MCF 10A (cell line): ENCODE results near the gene SGPP2. TPM values are rescaled to one million over a fixed set of nuclear protein-coding genes. Genes with fewer than 3 reads are reported as not detected.

ENCODE experiments used
- BruUV-seq: library from RNA; stranded (reverse); fragments of 400-500 nt; replicated peaks from 2 replicates; lab custom pipeline; 2021; lab: Mats Ljungman, UMichigan
- CTCF ChIA-PET: fragments of 300-600 bp; sonication (Branson Sonifier 250); formaldehyde crosslinking; extraction: SDS; loops from one replicate; lab custom pipeline; 2021; ENCODE audit warnings: antibody characterized with exemption, inconsistent platforms; lab: Yijun Ruan, JAX
- POLR2A ChIA-PET: fragments of 300-600, 350-650 bp; sonication (Branson Sonifier 250); formaldehyde crosslinking; extraction: SDS; loops from one replicate; lab custom pipeline; 2020; ENCODE audit warnings: antibody characterized with exemption, inconsistent platforms; lab: Yijun Ruan, JAX
- DNase-seq: peaks from one replicate; pipeline ENCODE4 v3.0.0-alpha.2; 2018; ENCODE audit not compliant: unreplicated experiment
- H3K27ac Mint-ChIP-seq: one replicate; pipeline ENCODE4 v1.8.0; 2022; ENCODE audit warnings: mild to moderate bottlenecking, low read depth, mixed read lengths; ENCODE audit not compliant: unreplicated experiment
- H3K27me3 Mint-ChIP-seq: one replicate; pipeline ENCODE4 v1.8.0; 2022; ENCODE audit warnings: mixed read lengths; ENCODE audit not compliant: insufficient read depth, unreplicated experiment
- H3K36me3 Mint-ChIP-seq: one replicate; pipeline ENCODE4 v1.8.0; 2022; ENCODE audit warnings: mild to moderate bottlenecking, moderate library complexity, mixed read lengths; ENCODE audit not compliant: insufficient read depth, unreplicated experiment
- H3K4me1 Mint-ChIP-seq: one replicate; pipeline ENCODE4 v1.8.0; 2022; ENCODE audit warnings: mixed read lengths; ENCODE audit not compliant: insufficient read depth, unreplicated experiment
- H3K4me3 Mint-ChIP-seq: one replicate; pipeline ENCODE4 v1.8.0; 2022; ENCODE audit warnings: mild to moderate bottlenecking, moderate library complexity, mixed read lengths; ENCODE audit not compliant: unreplicated experiment
- H3K9me3 Mint-ChIP-seq: one replicate; pipeline ENCODE4 v1.8.0; 2022; ENCODE audit warnings: mixed read lengths; ENCODE audit not compliant: unreplicated experiment
- intact Hi-C: fragments of 100-400 bp; cut with micrococcal nuclease; formaldehyde crosslinking; loops from 2 replicates; pipeline ENCODE4 v1.14.1; 2022
- total RNA-seq: library from RNA; stranded (reverse); gene quantifications from 2 replicates; pipeline ENCODE4 v1.2.3, GENCODE V29; 2022
- TF ChIP-seq, protein P1 (sequence below): fragments of 200-600 bp; IDR thresholded peaks from one replicate; pipeline ENCODE4 v1.8.0; 2022; ENCODE audit warnings: antibody characterized with exemption, mild to moderate bottlenecking; ENCODE audit not compliant: unreplicated experiment

The SGPP2 gene
- total RNA-seq, 1 experiment from 2014 or later = 47.4 TPM

DNA sequence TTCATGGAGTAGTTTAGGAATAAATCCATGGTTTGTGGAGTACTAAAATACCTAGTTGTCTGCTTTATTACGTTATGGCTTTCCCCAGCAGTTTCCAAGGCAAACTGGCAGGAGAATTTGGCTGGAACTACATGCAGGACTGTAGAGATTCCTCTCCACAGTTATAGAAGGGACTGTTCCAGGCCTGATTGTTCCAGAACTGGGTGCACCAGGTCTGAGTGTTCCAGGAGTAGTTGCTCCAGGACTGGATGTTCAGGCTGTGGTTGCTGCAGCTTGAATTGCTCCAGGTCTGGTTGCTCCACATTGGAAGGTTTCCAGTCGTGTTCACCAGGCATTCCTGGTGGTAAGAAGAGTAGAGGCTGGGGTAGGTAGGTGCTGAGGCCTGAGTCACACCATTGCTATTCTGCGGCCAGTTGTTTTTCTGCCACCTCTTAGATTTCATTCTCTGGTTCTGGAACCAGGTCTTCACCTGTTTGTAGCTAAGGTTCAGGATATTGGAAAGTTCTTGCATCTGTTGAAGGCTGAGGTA is 28.1 kb downstream of the SGPP2 start:
- peaks cover 83% of the 10 kb centered on the region for H3K36me3 Mint-ChIP-seq
- H3K4me1 Mint-ChIP-seq = peaks cover 50% of the 10 kb centered on the region
- H3K27ac Mint-ChIP-seq = peak overlapping the region; percentile 61
- peak overlapping the region; percentile 28 for H3K4me3 Mint-ChIP-seq
- ChIA-PET CTCF (interaction anchor here (0.6 to 1.7 kb wide), 4 partner anchors 11 to 386 kb away, joined by 4 to 8 read pairs (median 5); no protein-coding TSS in a partner anchor), POLR2A (interaction anchor here (0.6 to 6.6 kb wide), 10 partner anchors 11 to 134 kb away, joined by 3 to 72 read pairs (median 6); partner anchors contain the start of gene SGPP2)
- no peaks in the 10 kb centered on the region for H3K27me3 Mint-ChIP-seq
- peaks cover 6% of the 10 kb centered on the region for H3K9me3 Mint-ChIP-seq
- DNase-seq = peak; percentile 91
- BruUV-seq = no TSS peak
- TF ChIP-seq, protein P1, sequence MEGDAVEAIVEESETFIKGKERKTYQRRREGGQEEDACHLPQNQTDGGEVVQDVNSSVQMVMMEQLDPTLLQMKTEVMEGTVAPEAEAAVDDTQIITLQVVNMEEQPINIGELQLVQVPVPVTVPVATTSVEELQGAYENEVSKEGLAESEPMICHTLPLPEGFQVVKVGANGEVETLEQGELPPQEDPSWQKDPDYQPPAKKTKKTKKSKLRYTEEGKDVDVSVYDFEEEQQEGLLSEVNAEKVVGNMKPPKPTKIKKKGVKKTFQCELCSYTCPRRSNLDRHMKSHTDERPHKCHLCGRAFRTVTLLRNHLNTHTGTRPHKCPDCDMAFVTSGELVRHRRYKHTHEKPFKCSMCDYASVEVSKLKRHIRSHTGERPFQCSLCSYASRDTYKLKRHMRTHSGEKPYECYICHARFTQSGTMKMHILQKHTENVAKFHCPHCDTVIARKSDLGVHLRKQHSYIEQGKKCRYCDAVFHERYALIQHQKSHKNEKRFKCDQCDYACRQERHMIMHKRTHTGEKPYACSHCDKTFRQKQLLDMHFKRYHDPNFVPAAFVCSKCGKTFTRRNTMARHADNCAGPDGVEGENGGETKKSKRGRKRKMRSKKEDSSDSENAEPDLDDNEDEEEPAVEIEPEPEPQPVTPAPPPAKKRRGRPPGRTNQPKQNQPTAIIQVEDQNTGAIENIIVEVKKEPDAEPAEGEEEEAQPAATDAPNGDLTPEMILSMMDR = no peak
- intact Hi-C loops = no loop called here

DNA sequence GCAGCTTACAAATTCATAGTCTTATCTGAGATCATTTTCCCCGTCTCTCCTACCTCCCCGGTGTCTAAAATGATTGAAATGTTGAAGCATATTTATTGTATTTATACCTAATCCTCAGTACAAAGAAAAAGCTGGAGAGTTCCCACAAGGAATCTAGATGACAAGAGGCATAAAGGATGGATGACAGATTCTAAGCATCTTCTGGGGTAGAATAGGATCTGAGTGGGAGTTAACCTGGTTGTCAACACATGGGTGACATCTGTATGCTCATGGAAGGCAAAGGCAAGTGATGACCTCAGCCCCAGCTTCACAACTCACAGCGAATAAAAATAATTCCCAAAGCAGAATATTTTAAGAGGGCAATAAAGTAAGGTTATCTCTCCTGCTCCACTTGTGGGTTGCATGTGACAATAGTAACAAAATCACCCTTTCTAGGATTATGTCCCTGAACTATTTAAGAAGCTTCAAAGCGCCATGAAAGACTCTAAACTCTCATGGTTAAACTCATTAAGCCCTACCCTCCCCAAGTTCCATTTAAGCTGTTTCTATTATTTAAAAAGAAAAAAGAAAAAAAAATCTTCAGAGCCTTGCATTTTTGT is 32.2 kb downstream of the SGPP2 start:
- peaks cover 6% of the 10 kb centered on the region for H3K9me3 Mint-ChIP-seq
- CTCF ChIA-PET = interaction anchor here (0.7 to 1.6 kb wide), 3 partner anchors 12 to 138 kb away, joined by 3 to 6 read pairs (median 5); no protein-coding TSS in a partner anchor
- H3K27ac Mint-ChIP-seq = no peak overlapping the region
- peaks cover 35% of the 10 kb centered on the region for H3K4me1 Mint-ChIP-seq
- intact Hi-C loops = no loop called here
- TF ChIP-seq, protein P1 = no peak
- peaks cover 84% of the 10 kb centered on the region for H3K36me3 Mint-ChIP-seq
- BruUV-seq = no TSS peak
- DNase-seq = no peak
- no peak overlapping the region for H3K4me3 Mint-ChIP-seq
- H3K27me3 Mint-ChIP-seq = no peaks in the 10 kb centered on the region
- POLR2A ChIA-PET = interaction anchor here (0.7 to 1.6 kb wide), 5 partner anchors 12 to 397 kb away, joined by 3 to 9 read pairs (median 3); no protein-coding TSS in a partner anchor

DNA sequence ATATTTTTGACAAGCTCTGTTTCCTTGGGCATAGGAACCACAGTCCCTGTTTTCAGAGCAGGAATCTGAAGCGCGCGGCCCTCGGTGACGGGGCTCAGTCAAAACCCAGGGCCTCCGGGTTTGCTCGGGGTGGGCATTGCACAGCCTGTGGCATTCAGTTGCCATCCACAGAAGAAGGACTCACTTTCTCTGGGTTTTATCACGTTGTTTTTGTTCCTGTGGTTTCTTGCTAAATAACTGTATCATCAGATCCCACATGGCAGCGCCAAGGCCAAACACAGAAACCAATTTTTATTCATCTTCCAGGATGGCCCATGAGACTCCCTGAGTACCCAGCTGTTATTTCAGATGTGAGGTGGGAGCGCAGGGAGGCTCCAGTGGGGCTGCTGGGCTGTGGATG is 35.6 kb downstream of the SGPP2 start:
- H3K27ac Mint-ChIP-seq = peak overlapping the region; percentile 76
- peaks cover 21% of the 10 kb centered on the region for H3K4me1 Mint-ChIP-seq
- TF ChIP-seq, protein P1 = no peak
- POLR2A ChIA-PET = interaction anchor here (0.9 to 1.5 kb wide), 3 partner anchors 9 to 59 kb away, joined by 3 to 7 read pairs (median 3); no protein-coding TSS in a partner anchor
- CTCF ChIA-PET = interaction anchor here (0.5 to 1.1 kb wide), 3 partner anchors 20 to 436 kb away, joined by 3 read pairs; no protein-coding TSS in a partner anchor
- DNase-seq = no peak
- peaks cover 5% of the 10 kb centered on the region for H3K9me3 Mint-ChIP-seq
- peaks cover 89% of the 10 kb centered on the region for H3K36me3 Mint-ChIP-seq
- H3K4me3 Mint-ChIP-seq = no peak overlapping the region
- no TSS peak for BruUV-seq
- H3K27me3 Mint-ChIP-seq = no peaks in the 10 kb centered on the region
- intact Hi-C loops = no loop called here

DNA sequence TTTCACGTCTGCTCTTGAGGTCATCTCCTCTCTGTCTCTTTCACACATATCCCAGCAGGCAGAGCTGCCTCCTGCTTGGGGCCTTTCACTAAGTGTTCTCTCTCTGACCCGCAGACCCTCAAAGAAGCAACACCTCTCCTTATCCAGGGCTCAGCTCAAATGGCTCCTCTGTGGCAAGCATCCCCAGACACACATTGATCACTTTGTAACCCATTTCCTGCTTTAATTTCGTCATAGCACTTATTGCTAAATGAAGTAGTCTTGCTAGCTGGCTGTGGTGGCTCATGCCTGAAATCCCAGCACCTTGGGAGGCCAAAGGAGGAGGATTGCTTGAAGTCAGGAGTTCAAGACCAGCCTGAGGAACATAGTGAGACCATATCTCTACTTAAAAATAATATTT is 41.4 kb downstream of the SGPP2 start:
- intact Hi-C loops = no loop called here
- ChIA-PET POLR2A (no interaction called here), CTCF (no interaction called here)
- Mint-ChIP-seq H3K27ac (no peak overlapping the region), H3K36me3 (peaks cover 81% of the 10 kb centered on the region), H3K9me3 (no peaks in the 10 kb centered on the region), H3K4me3 (no peak overlapping the region), H3K4me1 (peaks cover 14% of the 10 kb centered on the region), H3K27me3 (no peaks in the 10 kb centered on the region)
- no TSS peak for BruUV-seq
- TF ChIP-seq, protein P1 = no peak
- no peak for DNase-seq
